Tibial nerve (tissue), 4 donors: Measurements from ENCODE around the gene SAC3D1.

Experiments used
- CTCF ChIP-seq, 5 experiments: fragments of 200-600 bp in 3 of 5; fragments of 450-650 bp in 2 of 5; sonication (generic) in 3 of 5; IDR thresholded peaks; one replicate each; pipeline ENCODE4 v1.5.1; 2016 to 2019; ENCODE audit warnings: antibody characterized with exemption in 5 of 5, mild to moderate bottlenecking in 3 of 5, moderate library complexity in 2 of 5
- EP300 ChIP-seq, 2 donors: sonication (generic); formaldehyde crosslinking; IDR thresholded peaks; one replicate each; pipeline ENCODE4 v1.6.1; 2017; ENCODE audit warnings: antibody characterized with exemption in 2 of 2, mild to moderate bottlenecking in 1 of 2

- TF ChIP-seq EP300 (IDR thresholded peaks at IDR 0.05) (no peak), CTCF (IDR thresholded peaks at IDR 0.05) (no peak)
Measured at GRCh38 chr11:65059959-65060824, 19.2 kb downstream of the SAC3D1 start.
